HepG2 (cell line): ENCODE measurements around the gene SRRM3. TPM values are rescaled to one million over a fixed set of nuclear protein-coding genes. Genes with fewer than 3 reads are reported as not detected.
A peak's percentile ranks its signal among the peaks of the same experiment; 100 is the strongest.

Experiments
- HNF4G ChIP-seq, 2 experiments: sonication (generic) in 1 of 2; formaldehyde crosslinking in 1 of 2; IDR thresholded peaks; 2 replicates each; pipeline versions ENCODE4 v1.4.0 to v1.6.1; 2011 to 2020; ENCODE audit warnings: borderline replicate concordance in 2 of 2, low read depth in 2 of 2, mild to moderate bottlenecking in 2 of 2, low read length in 1 of 2, missing genetic modification reagents in 1 of 2, moderate library complexity in 1 of 2
- LCORL ChIP-seq, 2 experiments: fragments of 450-650 bp in 1 of 2; sonication (generic) in 1 of 2; formaldehyde crosslinking in 1 of 2; IDR thresholded peaks; 2 replicates each; pipeline versions ENCODE4 v1.5.0 to v1.6.1; 2017 to 2020; ENCODE audit warnings: antibody characterized with exemption in 1 of 2, missing genetic modification reagents in 1 of 2
- MEIS2 ChIP-seq: sonication (generic); formaldehyde crosslinking; IDR thresholded peaks from 2 replicates; pipeline ENCODE4 v1.9.0; 2021; ENCODE audit warnings: mild to moderate bottlenecking, missing genetic modification reagents
- NAIF1 ChIP-seq: sonication (generic); formaldehyde crosslinking; IDR thresholded peaks from 2 replicates; pipeline ENCODE4 v1.5.0; 2020; ENCODE audit warnings: mild to moderate bottlenecking, missing genetic modification reagents, borderline replicate concordance
- RCOR2 ChIP-seq: IDR thresholded peaks from 2 replicates; pipeline ENCODE4 v1.6.1; 2016; ENCODE audit warnings: missing biosample characterization, missing genetic modification reagents
- RNF2 ChIP-seq: fragments of 450-650 bp; conservative IDR thresholded peaks from 2 replicates; pipeline ENCODE4 v1.6.1; 2016; ENCODE audit warnings: low read depth
- SMC3 ChIP-seq: IDR thresholded peaks from 2 replicates; pipeline ENCODE4 v1.6.1; 2011; ENCODE audit warnings: low read length, improper control_type of control experiment
- ZNF564 ChIP-seq: sonication (generic); formaldehyde crosslinking; IDR thresholded peaks from 2 replicates; pipeline ENCODE4 v1.8.1; 2023; ENCODE audit warnings: mild to moderate bottlenecking, missing genetic modification reagents
- ZNF792 ChIP-seq: IDR thresholded peaks from 2 replicates; pipeline ENCODE4 v1.6.1; 2016
- polyA plus RNA-seq, 8 experiments: library from polyadenylated mRNA; depleted of rRNA in 3 of 8; stranded (reverse) in 7 of 8; unstranded in 1 of 8; fragments of >200 nt; fragmentation: Illumina TruSeq in 4 of 8; extraction: Trizol in 4 of 8; gene quantifications; 2 replicates each; pipeline versions ENCODE4 v1.2.1 to v1.2.3, GENCODE V29; 2011 to 2016; ENCODE audit warnings: low read depth in 4 of 8, missing spikeins in 1 of 8, mixed read lengths in 1 of 8; ENCODE audit not compliant: insufficient read depth in 1 of 8
- total RNA-seq, 5 experiments: library from RNA; depleted of rRNA; stranded (reverse); fragments of >200 nt; fragmentation: Illumina TruSeq; extraction: Trizol; gene quantifications; 2 replicates each; pipeline ENCODE4 v1.2.3, GENCODE V29; 2016; ENCODE audit warnings: low read depth in 1 of 5
- TF ChIP-seq, protein P1 (sequence below): sonication (generic); formaldehyde crosslinking; IDR thresholded peaks from 2 replicates; pipeline ENCODE4 v1.8.1; 2023; ENCODE audit warnings: mild to moderate bottlenecking, moderate library complexity, missing genetic modification reagents
- TF ChIP-seq, protein P2 (sequence below): sonication (generic); formaldehyde crosslinking; IDR thresholded peaks from 2 replicates; pipeline ENCODE4 v1.8.0; 2022; ENCODE audit warnings: mild to moderate bottlenecking, missing genetic modification reagents
- TF ChIP-seq, protein P3 (sequence below), 2 experiments: IDR thresholded peaks; 2 replicates each; pipeline ENCODE4 v1.6.1; 2011 to 2012; ENCODE audit warnings: low read length in 2 of 2, borderline replicate concordance in 1 of 2, low read depth in 1 of 2, mild to moderate bottlenecking in 1 of 2, moderate library complexity in 1 of 2
- TF ChIP-seq, protein P4 (sequence below): sonication (generic); formaldehyde crosslinking; IDR thresholded peaks from 2 replicates; pipeline ENCODE4 v1.8.0; 2022; ENCODE audit warnings: mild to moderate bottlenecking, missing genetic modification reagents, moderate library complexity
- TF ChIP-seq, protein P5 (sequence below): fragments of 450-650 bp; IDR thresholded peaks from 2 replicates; pipeline ENCODE4 v1.6.1; 2017; ENCODE audit warnings: mild to moderate bottlenecking
- TF ChIP-seq, protein P6 (sequence below): sonication (generic); formaldehyde crosslinking; conservative IDR thresholded peaks from 2 replicates; pipeline ENCODE4 v1.5.0; 2020; ENCODE audit warnings: missing genetic modification reagents

Gene SRRM3
- total and polyA plus RNA-seq, 2 of the 13 experiments (the other 11 are each of a cell fraction or from before 2014, with no cell fraction given): 0.13 to 0.54 TPM

DNA sequence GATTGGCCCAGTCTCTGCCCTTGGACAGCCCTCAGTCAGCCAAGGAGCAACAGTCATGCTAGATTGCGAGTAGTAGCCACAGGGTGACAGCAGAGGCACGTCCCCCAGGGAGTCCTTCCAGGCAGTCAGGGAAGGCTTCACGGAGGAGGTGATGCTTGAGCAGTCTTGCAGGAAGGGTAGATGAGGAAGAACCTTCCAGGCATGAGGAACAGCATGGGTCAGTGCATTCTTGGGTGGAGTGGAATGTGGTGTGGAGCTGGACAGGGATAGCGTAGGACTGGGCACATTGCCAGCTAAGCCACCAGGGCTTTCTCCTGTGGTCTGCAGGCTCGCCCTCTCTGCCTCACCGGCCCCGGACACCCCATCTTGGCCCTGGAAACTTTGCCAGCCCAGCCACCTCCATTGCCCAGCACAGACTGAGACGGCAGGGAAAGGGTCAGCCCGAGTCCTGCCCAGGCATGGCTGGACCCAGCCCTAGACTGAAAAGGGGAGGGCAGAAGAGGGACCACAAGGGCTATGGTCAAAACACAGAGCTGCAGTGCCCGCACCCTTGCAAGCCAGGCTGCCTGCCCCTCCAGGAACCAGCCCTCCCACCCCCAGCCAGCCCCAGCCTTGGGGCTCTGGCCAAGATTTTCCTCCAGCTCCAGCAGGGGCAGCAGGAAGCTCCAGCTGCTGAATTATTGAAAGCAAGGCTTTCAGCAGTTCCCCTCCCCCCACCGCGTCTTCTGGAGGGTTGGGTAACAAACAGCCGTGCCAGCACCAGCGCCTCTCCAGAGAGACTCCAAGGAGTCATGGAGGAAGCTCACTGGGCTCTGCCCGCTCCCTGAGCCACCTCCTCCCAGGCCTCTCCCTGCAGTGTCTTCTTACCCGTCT, 18.7 kb downstream of the SRRM3 start (continued):
- TF ChIP-seq, protein P1, sequence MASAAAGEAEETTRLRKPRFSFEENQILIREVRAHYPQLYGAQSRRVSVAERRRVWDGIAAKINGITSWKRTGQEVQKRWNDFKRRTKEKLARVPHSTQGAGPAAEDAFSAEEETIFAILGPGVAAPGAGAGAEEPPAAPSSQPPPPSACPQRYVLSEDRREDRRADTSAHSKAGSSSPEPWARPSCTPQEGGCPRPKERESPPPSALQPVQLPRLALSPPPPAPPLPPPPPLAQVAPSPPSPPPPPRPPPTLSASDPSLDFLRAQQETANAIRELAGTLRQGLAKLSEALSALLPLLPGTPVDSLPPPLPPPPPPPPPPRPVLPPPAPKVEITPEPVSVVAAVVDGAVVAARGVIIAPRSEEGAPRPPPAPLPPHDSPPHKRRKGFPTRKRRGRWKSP (CRISPR knock-in tag): no peak
- no peak for TF ChIP-seq MEIS2
- TF ChIP-seq, protein P2, sequence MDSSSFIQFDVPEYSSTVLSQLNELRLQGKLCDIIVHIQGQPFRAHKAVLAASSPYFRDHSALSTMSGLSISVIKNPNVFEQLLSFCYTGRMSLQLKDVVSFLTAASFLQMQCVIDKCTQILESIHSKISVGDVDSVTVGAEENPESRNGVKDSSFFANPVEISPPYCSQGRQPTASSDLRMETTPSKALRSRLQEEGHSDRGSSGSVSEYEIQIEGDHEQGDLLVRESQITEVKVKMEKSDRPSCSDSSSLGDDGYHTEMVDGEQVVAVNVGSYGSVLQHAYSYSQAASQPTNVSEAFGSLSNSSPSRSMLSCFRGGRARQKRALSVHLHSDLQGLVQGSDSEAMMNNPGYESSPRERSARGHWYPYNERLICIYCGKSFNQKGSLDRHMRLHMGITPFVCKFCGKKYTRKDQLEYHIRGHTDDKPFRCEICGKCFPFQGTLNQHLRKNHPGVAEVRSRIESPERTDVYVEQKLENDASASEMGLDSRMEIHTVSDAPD: no peak
- TF ChIP-seq, protein P3, sequence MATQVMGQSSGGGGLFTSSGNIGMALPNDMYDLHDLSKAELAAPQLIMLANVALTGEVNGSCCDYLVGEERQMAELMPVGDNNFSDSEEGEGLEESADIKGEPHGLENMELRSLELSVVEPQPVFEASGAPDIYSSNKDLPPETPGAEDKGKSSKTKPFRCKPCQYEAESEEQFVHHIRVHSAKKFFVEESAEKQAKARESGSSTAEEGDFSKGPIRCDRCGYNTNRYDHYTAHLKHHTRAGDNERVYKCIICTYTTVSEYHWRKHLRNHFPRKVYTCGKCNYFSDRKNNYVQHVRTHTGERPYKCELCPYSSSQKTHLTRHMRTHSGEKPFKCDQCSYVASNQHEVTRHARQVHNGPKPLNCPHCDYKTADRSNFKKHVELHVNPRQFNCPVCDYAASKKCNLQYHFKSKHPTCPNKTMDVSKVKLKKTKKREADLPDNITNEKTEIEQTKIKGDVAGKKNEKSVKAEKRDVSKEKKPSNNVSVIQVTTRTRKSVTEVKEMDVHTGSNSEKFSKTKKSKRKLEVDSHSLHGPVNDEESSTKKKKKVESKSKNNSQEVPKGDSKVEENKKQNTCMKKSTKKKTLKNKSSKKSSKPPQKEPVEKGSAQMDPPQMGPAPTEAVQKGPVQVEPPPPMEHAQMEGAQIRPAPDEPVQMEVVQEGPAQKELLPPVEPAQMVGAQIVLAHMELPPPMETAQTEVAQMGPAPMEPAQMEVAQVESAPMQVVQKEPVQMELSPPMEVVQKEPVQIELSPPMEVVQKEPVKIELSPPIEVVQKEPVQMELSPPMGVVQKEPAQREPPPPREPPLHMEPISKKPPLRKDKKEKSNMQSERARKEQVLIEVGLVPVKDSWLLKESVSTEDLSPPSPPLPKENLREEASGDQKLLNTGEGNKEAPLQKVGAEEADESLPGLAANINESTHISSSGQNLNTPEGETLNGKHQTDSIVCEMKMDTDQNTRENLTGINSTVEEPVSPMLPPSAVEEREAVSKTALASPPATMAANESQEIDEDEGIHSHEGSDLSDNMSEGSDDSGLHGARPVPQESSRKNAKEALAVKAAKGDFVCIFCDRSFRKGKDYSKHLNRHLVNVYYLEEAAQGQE (IDR thresholded peaks at IDR 0.05; ENCODE audit: borderline replicate concordance in 1 of 2, low read depth in 1 of 2, low read length in 2 of 2): no peak
- no peak for TF ChIP-seq RNF2
- no peak for TF ChIP-seq ZNF564 (CRISPR knock-in tag)
- no peak for TF ChIP-seq HNF4G (IDR thresholded peaks at IDR 0.05; ENCODE audit: borderline replicate concordance, low read depth, low read length)
- TF ChIP-seq HNF4G (CRISPR knock-in tag; IDR thresholded peaks at IDR 0.05; ENCODE audit: borderline replicate concordance, low read depth): no peak
- no peak for TF ChIP-seq ZNF792 (CRISPR knock-in tag)
- TF ChIP-seq SMC3: peak; percentile 87
- no peak for TF ChIP-seq RCOR2 (CRISPR knock-in tag)
- no peak for TF ChIP-seq NAIF1 (CRISPR knock-in tag)
- TF ChIP-seq, protein P4, sequence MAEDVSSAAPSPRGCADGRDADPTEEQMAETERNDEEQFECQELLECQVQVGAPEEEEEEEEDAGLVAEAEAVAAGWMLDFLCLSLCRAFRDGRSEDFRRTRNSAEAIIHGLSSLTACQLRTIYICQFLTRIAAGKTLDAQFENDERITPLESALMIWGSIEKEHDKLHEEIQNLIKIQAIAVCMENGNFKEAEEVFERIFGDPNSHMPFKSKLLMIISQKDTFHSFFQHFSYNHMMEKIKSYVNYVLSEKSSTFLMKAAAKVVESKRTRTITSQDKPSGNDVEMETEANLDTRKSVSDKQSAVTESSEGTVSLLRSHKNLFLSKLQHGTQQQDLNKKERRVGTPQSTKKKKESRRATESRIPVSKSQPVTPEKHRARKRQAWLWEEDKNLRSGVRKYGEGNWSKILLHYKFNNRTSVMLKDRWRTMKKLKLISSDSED (CRISPR knock-in tag): no peak
- no peak for TF ChIP-seq LCORL (IDR thresholded peaks at IDR 0.05)
- no peak for TF ChIP-seq LCORL (CRISPR knock-in tag; IDR thresholded peaks at IDR 0.05)
- TF ChIP-seq, protein P5, sequence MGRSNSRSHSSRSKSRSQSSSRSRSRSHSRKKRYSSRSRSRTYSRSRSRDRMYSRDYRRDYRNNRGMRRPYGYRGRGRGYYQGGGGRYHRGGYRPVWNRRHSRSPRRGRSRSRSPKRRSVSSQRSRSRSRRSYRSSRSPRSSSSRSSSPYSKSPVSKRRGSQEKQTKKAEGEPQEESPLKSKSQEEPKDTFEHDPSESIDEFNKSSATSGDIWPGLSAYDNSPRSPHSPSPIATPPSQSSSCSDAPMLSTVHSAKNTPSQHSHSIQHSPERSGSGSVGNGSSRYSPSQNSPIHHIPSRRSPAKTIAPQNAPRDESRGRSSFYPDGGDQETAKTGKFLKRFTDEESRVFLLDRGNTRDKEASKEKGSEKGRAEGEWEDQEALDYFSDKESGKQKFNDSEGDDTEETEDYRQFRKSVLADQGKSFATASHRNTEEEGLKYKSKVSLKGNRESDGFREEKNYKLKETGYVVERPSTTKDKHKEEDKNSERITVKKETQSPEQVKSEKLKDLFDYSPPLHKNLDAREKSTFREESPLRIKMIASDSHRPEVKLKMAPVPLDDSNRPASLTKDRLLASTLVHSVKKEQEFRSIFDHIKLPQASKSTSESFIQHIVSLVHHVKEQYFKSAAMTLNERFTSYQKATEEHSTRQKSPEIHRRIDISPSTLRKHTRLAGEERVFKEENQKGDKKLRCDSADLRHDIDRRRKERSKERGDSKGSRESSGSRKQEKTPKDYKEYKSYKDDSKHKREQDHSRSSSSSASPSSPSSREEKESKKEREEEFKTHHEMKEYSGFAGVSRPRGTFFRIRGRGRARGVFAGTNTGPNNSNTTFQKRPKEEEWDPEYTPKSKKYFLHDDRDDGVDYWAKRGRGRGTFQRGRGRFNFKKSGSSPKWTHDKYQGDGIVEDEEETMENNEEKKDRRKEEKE: no peak
- TF ChIP-seq, protein P6, sequence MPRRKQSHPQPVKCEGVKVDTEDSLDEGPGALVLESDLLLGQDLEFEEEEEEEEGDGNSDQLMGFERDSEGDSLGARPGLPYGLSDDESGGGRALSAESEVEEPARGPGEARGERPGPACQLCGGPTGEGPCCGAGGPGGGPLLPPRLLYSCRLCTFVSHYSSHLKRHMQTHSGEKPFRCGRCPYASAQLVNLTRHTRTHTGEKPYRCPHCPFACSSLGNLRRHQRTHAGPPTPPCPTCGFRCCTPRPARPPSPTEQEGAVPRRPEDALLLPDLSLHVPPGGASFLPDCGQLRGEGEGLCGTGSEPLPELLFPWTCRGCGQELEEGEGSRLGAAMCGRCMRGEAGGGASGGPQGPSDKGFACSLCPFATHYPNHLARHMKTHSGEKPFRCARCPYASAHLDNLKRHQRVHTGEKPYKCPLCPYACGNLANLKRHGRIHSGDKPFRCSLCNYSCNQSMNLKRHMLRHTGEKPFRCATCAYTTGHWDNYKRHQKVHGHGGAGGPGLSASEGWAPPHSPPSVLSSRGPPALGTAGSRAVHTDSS (CRISPR knock-in tag): 0 out of 2 replicates have a peak, but pooled peaks have one; percentile 61
